Mammary epithelial cell (primary cell): Measurements from ENCODE around the gene CDKAL1.

ENCODE experiments used
- CTCF ChIP-seq, 2 donors: IDR thresholded peaks in 1 of 2; conservative IDR thresholded peaks in 1 of 2; 2 replicates each; pipeline ENCODE4 v1.5.1; 2011 to 2012; ENCODE audit warnings: inconsistent platforms in 2 of 2, low read length in 2 of 2, mild to moderate bottlenecking in 2 of 2, control low read depth in 1 of 2, low read depth in 1 of 2; ENCODE audit not compliant: insufficient read depth in 1 of 2; ENCODE audit errors: extremely low read depth in 1 of 2
- EZH2 ChIP-seq: IDR thresholded peaks from 2 replicates; pipeline ENCODE4 v1.6.1; 2012; ENCODE audit warnings: low read length, inconsistent platforms, borderline replicate concordance

GRCh38 chr6:20732896-20733295 lies 198.6 kb downstream of the CDKAL1 start:
- TF ChIP-seq CTCF (conservative IDR thresholded peaks at IDR 0.05 in 1 of 2, IDR thresholded peaks at IDR 0.05 in 1 of 2; ENCODE audit: extremely low read depth in 1 of 2, insufficient read depth in 1 of 2, low read depth in 1 of 2, low read length in 2 of 2), result no peak
- TF ChIP-seq EZH2, result no peak
